Measurements from ENCODE around the gene IFT122.

- TF ChIP-seq CTCF (conservative IDR thresholded peaks at IDR 0.05; ENCODE audit: low read length) (no peak), EZH2phosphoT487 (IDR thresholded peaks at IDR 0.05; ENCODE audit: borderline replicate concordance, low read depth, low read length) (no peak)
Observed at GRCh38 chr3:129483870-129484269, 43.8 kb downstream of the IFT122 start.
